HFF-Myc (cell line): ENCODE results near the gene RBM27.

Experiments used
- DNase-seq: peaks from one replicate; pipeline ENCODE4 v3.0.0-alpha.2; 2011; ENCODE audit warnings: low read depth; ENCODE audit errors: extremely low read depth
- H3K4me3 ChIP-seq: replicated peaks from 2 replicates; pipeline ENCODE4 v1.5.1; 2011; ENCODE audit warnings: low read depth, mild to moderate bottlenecking, control low read depth, low read length
- TF ChIP-seq, protein P1 (sequence below): IDR thresholded peaks from 2 replicates; pipeline ENCODE4 v1.5.1; 2012; ENCODE audit warnings: mild to moderate bottlenecking, low read depth, low read length, control low read depth; ENCODE audit errors: missing control alignments

RBM27 gene

DNA sequence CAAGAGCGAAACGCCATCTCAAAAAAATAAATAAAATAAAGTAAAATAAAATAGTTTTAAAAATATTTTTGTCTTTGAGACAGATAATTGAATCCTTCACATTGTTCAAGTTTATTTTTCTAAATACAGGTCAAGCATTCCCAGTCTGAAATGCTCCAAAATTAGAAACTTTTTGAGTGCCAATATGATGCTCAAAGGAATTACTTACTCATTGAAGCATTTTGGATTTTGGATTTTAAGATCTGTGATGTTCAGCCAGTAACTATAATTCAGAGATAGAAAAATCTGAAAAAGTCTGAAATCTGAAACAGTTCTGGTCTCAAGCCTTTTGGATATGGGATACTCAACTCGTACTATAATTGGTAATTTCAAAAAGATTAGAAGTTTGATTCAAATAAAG, 39.8 kb downstream of the RBM27 start:
- no peak for DNase-seq
- H3K4me3 ChIP-seq, result no peak overlapping the region
- TF ChIP-seq, protein P1, sequence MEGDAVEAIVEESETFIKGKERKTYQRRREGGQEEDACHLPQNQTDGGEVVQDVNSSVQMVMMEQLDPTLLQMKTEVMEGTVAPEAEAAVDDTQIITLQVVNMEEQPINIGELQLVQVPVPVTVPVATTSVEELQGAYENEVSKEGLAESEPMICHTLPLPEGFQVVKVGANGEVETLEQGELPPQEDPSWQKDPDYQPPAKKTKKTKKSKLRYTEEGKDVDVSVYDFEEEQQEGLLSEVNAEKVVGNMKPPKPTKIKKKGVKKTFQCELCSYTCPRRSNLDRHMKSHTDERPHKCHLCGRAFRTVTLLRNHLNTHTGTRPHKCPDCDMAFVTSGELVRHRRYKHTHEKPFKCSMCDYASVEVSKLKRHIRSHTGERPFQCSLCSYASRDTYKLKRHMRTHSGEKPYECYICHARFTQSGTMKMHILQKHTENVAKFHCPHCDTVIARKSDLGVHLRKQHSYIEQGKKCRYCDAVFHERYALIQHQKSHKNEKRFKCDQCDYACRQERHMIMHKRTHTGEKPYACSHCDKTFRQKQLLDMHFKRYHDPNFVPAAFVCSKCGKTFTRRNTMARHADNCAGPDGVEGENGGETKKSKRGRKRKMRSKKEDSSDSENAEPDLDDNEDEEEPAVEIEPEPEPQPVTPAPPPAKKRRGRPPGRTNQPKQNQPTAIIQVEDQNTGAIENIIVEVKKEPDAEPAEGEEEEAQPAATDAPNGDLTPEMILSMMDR, result no peak

GRCh38 chr5:146248561-146248960, 45.2 kb downstream of the RBM27 start:
- no peak for DNase-seq
- TF ChIP-seq, protein P1, result no peak
- no peak overlapping the region for H3K4me3 ChIP-seq

GRCh38 chr5:146249801-146250200, 46.4 kb downstream of the RBM27 start:
- no peak for DNase-seq
- TF ChIP-seq, protein P1, result no peak
- H3K4me3 ChIP-seq, result no peak overlapping the region
